GM13977 (cell line): ENCODE results near the gene MECP2.

Experiments used
- DNase-seq: peaks from one replicate; pipeline ENCODE4 v3.0.0; 2012; ENCODE audit warnings: low spot score
- in situ Hi-C: fragments of 300-500 bp; cut with MboI; formaldehyde crosslinking; loops from one replicate; pipeline ENCODE4 v1.12.0; 2022; ENCODE audit warnings: low sequenced_read_pairs, low pct_unique_long_range_greater_than_20kb, mixed read lengths, inconsistent platforms; ENCODE audit not compliant: unreplicated experiment
- TF ChIP-seq, protein P1 (sequence below): IDR thresholded peaks from 2 replicates; pipeline ENCODE4 v1.5.1; 2012; ENCODE audit warnings: mild to moderate bottlenecking, control low read depth; ENCODE audit not compliant: insufficient read depth; ENCODE audit errors: extremely low read depth, missing control alignments

Gene MECP2

DNA sequence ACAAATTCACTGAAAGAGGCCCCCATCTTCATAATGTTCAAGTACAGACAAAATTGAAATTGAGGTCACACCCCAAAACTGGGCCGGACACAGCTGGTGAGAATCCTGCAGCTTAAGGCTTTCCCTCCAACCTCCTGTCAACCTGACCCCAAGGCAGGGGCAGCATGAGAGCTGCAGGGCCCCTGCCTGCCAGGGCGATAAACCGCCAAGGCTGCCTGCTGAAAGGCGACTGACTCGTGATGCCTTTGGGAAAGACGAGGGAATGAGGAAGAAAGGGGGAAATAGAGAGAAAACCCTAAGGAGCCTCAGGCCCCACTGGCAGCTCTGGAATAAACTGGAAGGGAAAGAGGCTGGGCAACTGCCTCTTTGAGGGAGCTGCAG lies 70.5 kb downstream of the MECP2 start:
- TF ChIP-seq, protein P1, sequence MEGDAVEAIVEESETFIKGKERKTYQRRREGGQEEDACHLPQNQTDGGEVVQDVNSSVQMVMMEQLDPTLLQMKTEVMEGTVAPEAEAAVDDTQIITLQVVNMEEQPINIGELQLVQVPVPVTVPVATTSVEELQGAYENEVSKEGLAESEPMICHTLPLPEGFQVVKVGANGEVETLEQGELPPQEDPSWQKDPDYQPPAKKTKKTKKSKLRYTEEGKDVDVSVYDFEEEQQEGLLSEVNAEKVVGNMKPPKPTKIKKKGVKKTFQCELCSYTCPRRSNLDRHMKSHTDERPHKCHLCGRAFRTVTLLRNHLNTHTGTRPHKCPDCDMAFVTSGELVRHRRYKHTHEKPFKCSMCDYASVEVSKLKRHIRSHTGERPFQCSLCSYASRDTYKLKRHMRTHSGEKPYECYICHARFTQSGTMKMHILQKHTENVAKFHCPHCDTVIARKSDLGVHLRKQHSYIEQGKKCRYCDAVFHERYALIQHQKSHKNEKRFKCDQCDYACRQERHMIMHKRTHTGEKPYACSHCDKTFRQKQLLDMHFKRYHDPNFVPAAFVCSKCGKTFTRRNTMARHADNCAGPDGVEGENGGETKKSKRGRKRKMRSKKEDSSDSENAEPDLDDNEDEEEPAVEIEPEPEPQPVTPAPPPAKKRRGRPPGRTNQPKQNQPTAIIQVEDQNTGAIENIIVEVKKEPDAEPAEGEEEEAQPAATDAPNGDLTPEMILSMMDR, result no peak
- DNase-seq, result no peak
- in situ Hi-C loops, result no loop called here

DNA sequence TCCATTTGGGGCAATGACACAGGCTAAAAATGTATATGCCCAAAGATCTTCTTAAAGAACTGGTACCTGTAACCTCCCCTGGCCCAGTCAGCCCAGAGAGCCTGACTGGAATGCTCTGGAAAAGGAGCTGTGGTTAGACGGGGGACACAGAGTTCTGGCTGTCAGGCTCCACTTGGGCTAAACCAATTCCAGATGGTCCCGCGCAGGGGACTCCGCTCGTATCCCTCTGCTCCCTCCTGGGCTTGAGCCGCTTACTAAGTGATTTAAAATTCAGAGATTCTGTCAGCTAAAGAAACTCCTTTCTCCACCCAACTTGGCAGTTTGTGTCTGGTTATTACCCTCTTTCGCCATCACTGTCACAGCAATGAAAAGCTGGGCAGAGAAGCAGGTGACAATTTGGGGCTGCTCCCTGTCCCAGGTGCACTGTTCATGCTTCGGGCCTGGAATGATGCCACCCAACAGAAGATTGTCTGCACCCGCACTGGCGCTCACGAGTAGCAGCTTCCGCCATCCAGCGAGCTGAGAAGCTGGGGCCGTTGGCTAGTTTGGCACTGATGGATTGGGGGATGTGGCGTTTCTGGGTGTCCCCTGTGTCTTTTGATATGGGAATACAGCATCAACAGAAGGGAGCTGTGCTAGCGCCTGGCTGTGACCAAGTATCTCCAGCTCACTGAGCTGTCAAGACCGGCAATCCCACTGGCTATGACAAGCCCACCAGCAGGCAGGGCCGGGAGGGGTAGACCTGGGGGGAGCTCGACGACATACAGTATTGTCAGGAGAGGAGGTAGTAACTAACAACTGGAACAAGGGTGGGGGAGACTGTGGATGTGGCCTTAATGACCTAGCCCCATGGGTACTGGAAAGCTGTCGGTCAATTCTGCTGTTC lies 71.1 kb downstream of the MECP2 start:
- in situ Hi-C loops, result no loop called here

DNA sequence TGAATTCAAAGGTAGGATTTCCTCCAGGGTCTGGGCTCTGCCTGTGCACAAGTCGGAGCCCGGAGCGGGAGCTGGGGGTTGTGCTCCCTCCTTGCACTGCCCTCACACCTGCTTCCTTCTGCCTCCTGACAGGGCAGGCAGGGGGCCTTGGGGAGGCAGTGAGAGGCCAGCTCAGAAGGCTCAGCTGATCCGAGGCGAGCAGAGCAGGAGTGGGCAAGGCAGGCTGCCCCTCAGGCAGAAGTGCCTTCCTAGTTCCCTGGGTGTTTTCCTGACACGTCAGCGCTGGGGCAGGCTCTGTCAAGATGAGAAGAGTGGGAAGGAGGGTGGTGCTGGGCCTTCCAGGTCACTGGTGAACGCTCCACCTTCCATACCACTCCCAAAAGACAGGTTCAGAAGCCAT lies 72.3 kb downstream of the MECP2 start:
- TF ChIP-seq, protein P1, result no peak
- DNase-seq, result no peak
- in situ Hi-C loops, result no loop called here

More for the DNA sequence above, 71.1 kb downstream of the MECP2 start:
- TF ChIP-seq, protein P1, result no peak
- DNase-seq, result no peak

DNA sequence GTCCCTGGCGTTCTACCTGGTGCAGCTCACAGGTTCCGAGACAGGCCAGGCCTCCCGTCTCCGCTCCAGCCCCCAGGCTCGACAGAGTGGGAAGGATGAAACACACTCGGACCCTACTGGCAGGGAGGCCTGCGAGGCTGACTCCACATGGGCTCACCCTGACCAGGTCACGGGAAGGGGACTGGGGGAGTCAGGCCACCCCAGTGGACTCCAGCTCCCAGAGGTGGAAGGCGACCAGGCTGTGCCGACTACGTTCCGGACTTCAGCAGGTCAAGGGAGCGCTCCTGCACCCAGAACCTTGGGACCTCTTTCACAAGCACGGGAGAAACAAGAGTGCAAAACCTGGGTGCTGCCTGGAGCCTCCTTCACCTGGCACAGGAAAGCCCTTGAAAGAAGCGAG lies 73.2 kb downstream of the MECP2 start:
- DNase-seq, result no peak
- in situ Hi-C loops, result no loop called here

DNA sequence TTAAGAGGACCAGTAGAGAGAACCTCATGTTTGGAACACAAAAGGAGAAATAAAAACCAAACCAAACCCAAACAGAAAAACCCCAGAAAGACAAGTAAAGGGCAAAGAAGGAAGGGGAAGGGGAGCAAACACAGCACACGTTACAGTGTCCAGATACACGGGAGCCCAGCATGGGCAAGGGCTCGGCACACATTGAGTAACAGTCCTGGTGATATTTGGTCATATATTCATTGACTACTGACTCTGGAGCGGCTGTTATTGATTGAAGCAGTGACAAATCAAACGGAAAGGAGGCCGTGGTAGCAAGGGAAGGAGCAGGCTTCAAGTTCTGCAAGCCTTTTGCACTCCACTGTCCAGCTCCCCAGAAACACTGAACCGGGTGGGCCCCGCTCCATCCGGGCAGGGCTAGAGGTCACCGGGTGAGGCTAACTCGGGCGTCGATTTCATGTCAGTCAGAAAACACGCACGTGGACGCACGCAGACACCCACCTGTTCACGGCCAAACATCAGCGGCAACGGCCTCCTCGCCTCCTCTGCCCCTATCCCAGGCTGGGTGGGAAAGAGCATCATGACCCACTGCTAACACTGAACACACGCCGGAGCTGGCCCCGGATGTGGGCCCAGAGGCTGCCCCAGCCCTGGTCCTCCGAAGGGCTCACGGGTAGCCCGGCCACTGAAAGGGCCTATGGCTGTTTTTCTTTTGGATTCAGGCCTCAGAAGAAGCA lies 74.1 kb downstream of the MECP2 start:
- no peak for DNase-seq
- TF ChIP-seq, protein P1, result no peak
- in situ Hi-C loops, result no loop called here

More for the DNA sequence above, 73.2 kb downstream of the MECP2 start:
- TF ChIP-seq, protein P1, result no peak

DNA sequence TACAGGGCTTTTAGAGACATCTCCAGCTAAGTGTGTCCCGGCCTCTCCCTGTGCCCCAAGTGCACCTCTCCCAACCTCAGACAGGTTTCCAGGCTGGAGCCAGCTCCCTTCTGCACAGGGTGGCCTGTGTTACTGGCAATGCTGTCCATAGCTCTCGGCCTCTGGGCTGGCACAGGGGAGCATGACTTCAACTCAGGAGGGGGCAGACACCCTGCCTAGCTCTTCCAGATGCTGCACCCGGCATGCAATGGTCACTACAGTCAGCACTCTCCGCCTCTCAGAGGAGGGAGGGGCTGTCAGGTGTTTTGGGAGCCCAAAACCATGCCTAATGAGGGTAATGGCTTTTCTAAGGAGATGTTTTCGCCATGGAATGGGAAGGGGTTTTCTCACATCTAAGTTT lies 75.4 kb downstream of the MECP2 start:
- in situ Hi-C loops, result no loop called here
- TF ChIP-seq, protein P1, result no peak
- DNase-seq, result no peak
